Spleen (tissue), 11 donors: ENCODE data around the gene B3GNT5. TPM values are rescaled to one million over a fixed set of nuclear protein-coding genes. Genes with fewer than 3 reads are reported as not detected.

Experiments
- DNase-seq: peaks from one replicate; pipeline ENCODE4 v3.0.0-alpha.2; 2020
- H3K27ac ChIP-seq, 8 donors: fragments of 200-600 bp; sonication (generic) in 7 of 8; 1 replicate in 4 of 8; 2 replicates in 4 of 8; pipeline versions ENCODE4 v1.5.0 to v1.8.0; 2016 to 2021; ENCODE audit warnings: inconsistent platforms in 4 of 8, mild to moderate bottlenecking in 4 of 8, moderate library complexity in 1 of 8
- H3K27me3 ChIP-seq, 7 donors: fragments of 200-600 bp; sonication (generic) in 6 of 7; replicated peaks in 1 of 7; 1 replicate in 4 of 7; 2 replicates in 3 of 7; pipeline versions ENCODE4 v1.5.0 to v1.8.0; 2016 to 2021; ENCODE audit warnings: inconsistent platforms in 3 of 7, mild to moderate bottlenecking in 1 of 7
- H3K36me3 ChIP-seq, 6 donors: fragments of 200-600 bp; sonication (generic) in 5 of 6; 1 replicate in 4 of 6; 2 replicates in 2 of 6; pipeline versions ENCODE4 v1.5.0 to v1.8.0; 2016 to 2021; ENCODE audit warnings: inconsistent platforms in 2 of 6
- H3K4me1 ChIP-seq, 6 donors: fragments of 200-600 bp; sonication (generic) in 5 of 6; 1 replicate in 3 of 6; 2 replicates in 3 of 6; pipeline versions ENCODE4 v1.5.0 to v1.8.0; 2016 to 2021; ENCODE audit warnings: inconsistent platforms in 3 of 6
- H3K4me3 ChIP-seq, 8 donors: fragments of 200-600 bp; sonication (generic) in 7 of 8; 1 replicate in 4 of 8; 2 replicates in 4 of 8; pipeline versions ENCODE4 v1.5.0 to v1.8.0; 2016 to 2021; ENCODE audit warnings: inconsistent platforms in 4 of 8, mild to moderate bottlenecking in 4 of 8, moderate library complexity in 2 of 8
- H3K9me3 ChIP-seq, 8 donors: fragments of 200-600 bp; sonication (generic) in 7 of 8; 1 replicate in 4 of 8; 2 replicates in 4 of 8; pipeline versions ENCODE4 v1.5.0 to v1.8.0; 2016 to 2021; ENCODE audit warnings: inconsistent platforms in 4 of 8
- CTCF ChIP-seq, 11 experiments: fragments of 200-600 bp in 7 of 11; fragments of 450-650 bp in 4 of 11; sonication (generic) in 4 of 11; IDR thresholded peaks in 8 of 11; conservative IDR thresholded peaks in 3 of 11; 1 replicate in 7 of 11; 2 replicates in 4 of 11; pipeline versions ENCODE4 v1.4.0 to v1.8.0; 2016 to 2021; ENCODE audit warnings: antibody characterized with exemption in 11 of 11, inconsistent platforms in 4 of 11, mild to moderate bottlenecking in 1 of 11
- POLR2A ChIP-seq, 3 donors: fragments of 450-650 bp; IDR thresholded peaks; one replicate each; pipeline ENCODE4 v1.5.1; 2017; ENCODE audit warnings: antibody characterized with exemption in 3 of 3, mild to moderate bottlenecking in 1 of 3
- POLR2AphosphoS5 ChIP-seq, 3 donors: sonication (generic); formaldehyde crosslinking; IDR thresholded peaks; one replicate each; pipeline ENCODE4 v1.5.1; 2017; ENCODE audit warnings: antibody characterized with exemption in 3 of 3
- WGBS, 5 donors: extraction: QIAGEN DNeasy Blood & Tissue Kit in 3 of 5; methylation state at CpG; one replicate each; pipeline versions ENCODE4 v1.1.5 to v1.1.7; 2013 to 2018; 5-methylcytosine and 5-hydroxymethylcytosine counted together
- intact Hi-C: fragments of 100-400 bp; cut with DNase I; formaldehyde crosslinking; loops from one replicate; pipeline ENCODE4 v1.15.0; 2023; ENCODE audit warnings: low total_unique reads
- polyA plus RNA-seq, 3 donors: library from polyadenylated mRNA; stranded (reverse); fragments of 200-250 nt; gene quantifications; one replicate each; pipeline ENCODE4 v1.2.1, GENCODE V29; 2013
- total RNA-seq, 7 donors: library from RNA; depleted of rRNA in 3 of 7; stranded (reverse); fragments of >200 nt in 3 of 7; fragmentation: NEBNext Ultra II Directional in 4 of 7; extraction: Animal tissue kit (Norgen Biotek cat#: 25700) in 4 of 7; gene quantifications; one replicate each; pipeline versions ENCODE4 v1.1.0 to v1.2.1, GENCODE V29; 2016 to 2021
- donor health status: healthy with polysubstance abuse.
- donor health status: DM: no; HTN: no; CAD: no; lungs with moderate emphysema.
- donor health status: DM: no; HTN: no; CAD: no.
- donor health status: Bipolar disorder and iron deficiency.
- donor health status: healthy.
- donor health status: DM: no; HTN: no; CAD: no.
- donor health status: DM: yes; HTN: yes; CAD: no.

B3GNT5 gene
- total and polyA plus RNA-seq, 10 donors: 0.61 to 11.9 (median 3.7) TPM

- 81 to 100% (median 93%) methylated on average over 2 of the region's 2 CpGs for WGBS, 5 donors
- no peaks in the 10 kb centered on the region for H3K27me3 ChIP-seq
These were observed 35.1 kb downstream of the B3GNT5 start for GRCh38 chr3:183288117-183288516.

GRCh38 chr3:183290216-183290615 lies 37.2 kb downstream of the B3GNT5 start:
- H3K27ac ChIP-seq: no peak overlapping the region
- H3K4me3 ChIP-seq: no peak overlapping the region
- no peaks in the 10 kb centered on the region for H3K9me3 ChIP-seq
- TF ChIP-seq POLR2AphosphoS5 (IDR thresholded peaks at IDR 0.05) (no peak), POLR2A (IDR thresholded peaks at IDR 0.05) (no peak), CTCF (IDR thresholded peaks at IDR 0.05 in 8 of 11, conservative IDR thresholded peaks at IDR 0.05 in 3 of 11) (no peak)
- H3K4me1 ChIP-seq: peaks cover 10 to 22% (median 15%) of the 10 kb centered on the region in 6 donors
- H3K36me3 ChIP-seq: peaks cover 0 to 15% (median 0%) of the 10 kb centered on the region in 6 donors
- no peaks in the 10 kb centered on the region for H3K27me3 ChIP-seq
- 98 to 100% (median 100%) methylated on average over 2 of the region's 2 CpGs for WGBS, 5 donors
- intact Hi-C loops: no loop called here
- no peak for DNase-seq

More at GRCh38 chr3:183288117-183288516, 35.1 kb downstream of the B3GNT5 start:
- TF ChIP-seq CTCF (IDR thresholded peaks at IDR 0.05 in 8 of 11, conservative IDR thresholded peaks at IDR 0.05 in 3 of 11) (no peak), POLR2A (IDR thresholded peaks at IDR 0.05) (no peak), POLR2AphosphoS5 (IDR thresholded peaks at IDR 0.05) (no peak)
- peaks cover 12 to 23% (median 18%) of the 10 kb centered on the region in 6 donors for H3K4me1 ChIP-seq
- no peak for DNase-seq
- H3K9me3 ChIP-seq: no peaks in the 10 kb centered on the region
- intact Hi-C loops: no loop called here
- no peak overlapping the region for H3K27ac ChIP-seq
- no peak overlapping the region for H3K4me3 ChIP-seq
- peaks cover 0 to 9% (median 0%) of the 10 kb centered on the region in 6 donors for H3K36me3 ChIP-seq

GRCh38 chr3:183291497-183292031 lies 38.5 kb downstream of the B3GNT5 start:
- no peak overlapping the region for H3K4me3 ChIP-seq
- peaks cover 0 to 21% (median 8%) of the 10 kb centered on the region in 6 donors for H3K4me1 ChIP-seq
- WGBS, 5 donors: 78 to 87% (median 83%) methylated on average over 4 of the region's 4 CpGs
- no peaks in the 10 kb centered on the region for H3K27me3 ChIP-seq
- TF ChIP-seq POLR2AphosphoS5 (IDR thresholded peaks at IDR 0.05) (no peak), CTCF (IDR thresholded peaks at IDR 0.05 in 8 of 11, conservative IDR thresholded peaks at IDR 0.05 in 3 of 11) (no peak), POLR2A (IDR thresholded peaks at IDR 0.05) (no peak)
- H3K27ac ChIP-seq: no peak overlapping the region
- H3K36me3 ChIP-seq: peaks cover 0 to 24% (median 0%) of the 10 kb centered on the region in 6 donors
- H3K9me3 ChIP-seq: no peaks in the 10 kb centered on the region
- intact Hi-C loops: no loop called here
- no peak for DNase-seq

- H3K36me3 ChIP-seq: peaks cover 0 to 27% (median 0%) of the 10 kb centered on the region in 6 donors
- TF ChIP-seq POLR2A (IDR thresholded peaks at IDR 0.05) (no peak), CTCF (IDR thresholded peaks at IDR 0.05 in 8 of 11, conservative IDR thresholded peaks at IDR 0.05 in 3 of 11) (no peak), POLR2AphosphoS5 (IDR thresholded peaks at IDR 0.05) (no peak)
- peaks cover 0 to 32% (median 6%) of the 10 kb centered on the region in 6 donors for H3K4me1 ChIP-seq
- H3K27me3 ChIP-seq: no peaks in the 10 kb centered on the region
- WGBS, 5 donors: 75 to 87% (median 84%) methylated on average over 2 of the region's 2 CpGs
- H3K27ac ChIP-seq: no peak overlapping the region
- no peak overlapping the region for H3K4me3 ChIP-seq
- no peak for DNase-seq
- intact Hi-C loops: no loop called here
- H3K9me3 ChIP-seq: no peaks in the 10 kb centered on the region
These were observed 40.9 kb downstream of the B3GNT5 start for GRCh38 chr3:183293966-183294365.
